ENCODE results near the gene PROM2. TPM values are rescaled to one million over a fixed set of nuclear protein-coding genes. Genes with fewer than 3 reads are reported as not detected.
A peak's percentile ranks its signal among the peaks of the same experiment; 100 is the strongest.
"Not testable (repeated sequence)": the region's sequence is repeated elsewhere in the genome, so short reads cannot be mapped to it uniquely, and the experiment has no call there.

Gene PROM2
- polyA plus RNA-seq, 2 donors = 56.0 to 82.4 TPM

GRCh38 chr2:95242084-95242483 is 32.2 kb upstream of the PROM2 start:
- not testable (repeated sequence) for H3K9me3 ChIP-seq (ENCODE audit: control insufficient read depth in 2 of 2, insufficient read depth in 1 of 2, low read depth in 1 of 2, low read length in 1 of 2); H3K27me3 ChIP-seq (ENCODE audit: control insufficient read depth in 1 of 2, insufficient read depth in 2 of 2, low read length in 2 of 2); H3K4me1 ChIP-seq (ENCODE audit: control insufficient read depth in 2 of 2, insufficient read depth in 2 of 2, low read length in 1 of 2); H3K27ac ChIP-seq (ENCODE audit: low read depth in 2 of 2, low read length in 1 of 2); H3K36me3 ChIP-seq (ENCODE audit: control insufficient read depth in 2 of 2, insufficient read depth in 2 of 2, low read length in 1 of 2); H3K4me3 ChIP-seq (ENCODE audit: low read depth in 1 of 2, low read length in 2 of 2)
- whole genome bisulfite sequencing, 2 donors = 96 to 100% methylated on average over 1 of the region's 1 CpG

GRCh38 chr2:95258271-95258670 is 16.0 kb upstream of the PROM2 start:
- H3K27me3 ChIP-seq (ENCODE audit: control insufficient read depth in 1 of 2, insufficient read depth in 2 of 2, low read length in 2 of 2) = no peaks in the 10 kb centered on the region
- H3K9me3 ChIP-seq (ENCODE audit: control insufficient read depth in 2 of 2, insufficient read depth in 1 of 2, low read depth in 1 of 2, low read length in 1 of 2) = no peaks in the 10 kb centered on the region
- WGBS, 2 donors = 67 to 77% methylated on average over 2 of the region's 2 CpGs
- no peaks in the 10 kb centered on the region for H3K36me3 ChIP-seq (ENCODE audit: control insufficient read depth in 2 of 2, insufficient read depth in 2 of 2, low read length in 1 of 2)
- peaks cover 0 to 20% of the 10 kb centered on the region in 2 donors for H3K4me1 ChIP-seq (ENCODE audit: control insufficient read depth in 2 of 2, insufficient read depth in 2 of 2, low read length in 1 of 2)
- no peak overlapping the region for H3K27ac ChIP-seq (ENCODE audit: low read depth in 2 of 2, low read length in 1 of 2)
- H3K4me3 ChIP-seq (ENCODE audit: low read depth in 1 of 2, low read length in 2 of 2) = no peak overlapping the region

- peak overlapping the region; percentile 82 to 96 for H3K27ac ChIP-seq (ENCODE audit: low read depth in 2 of 2, low read length in 1 of 2)
- H3K27me3 ChIP-seq (ENCODE audit: control insufficient read depth in 1 of 2, insufficient read depth in 2 of 2, low read length in 2 of 2) = no peaks in the 10 kb centered on the region
- WGBS, 2 donors = 62% methylated on average over 8 of the region's 8 CpGs
Observed at GRCh38 chr2:95260028-95261023, 13.9 kb upstream of the PROM2 start.

GRCh38 chr2:95261602-95262001 is 12.6 kb upstream of the PROM2 start:
- Histone ChIP-seq H3K27me3 (ENCODE audit: control insufficient read depth in 1 of 2, insufficient read depth in 2 of 2, low read length in 2 of 2) (no peaks in the 10 kb centered on the region), H3K9me3 (ENCODE audit: control insufficient read depth in 2 of 2, insufficient read depth in 1 of 2, low read depth in 1 of 2, low read length in 1 of 2) (no peaks in the 10 kb centered on the region), H3K4me1 (ENCODE audit: control insufficient read depth in 2 of 2, insufficient read depth in 2 of 2, low read length in 1 of 2) (peaks cover 0 to 20% of the 10 kb centered on the region in 2 donors), H3K27ac (ENCODE audit: low read depth in 2 of 2, low read length in 1 of 2) (no peak overlapping the region), H3K36me3 (ENCODE audit: control insufficient read depth in 2 of 2, insufficient read depth in 2 of 2, low read length in 1 of 2) (no peaks in the 10 kb centered on the region), H3K4me3 (ENCODE audit: low read depth in 1 of 2, low read length in 2 of 2) (no peak overlapping the region)
- WGBS, 2 donors = 62 to 72% methylated on average over 6 of the region's 6 CpGs

More at GRCh38 chr2:95260028-95261023, 13.9 kb upstream of the PROM2 start:
- Histone ChIP-seq H3K36me3 (ENCODE audit: control insufficient read depth in 2 of 2, insufficient read depth in 2 of 2, low read length in 1 of 2) (no peaks in the 10 kb centered on the region), H3K4me1 (ENCODE audit: control insufficient read depth in 2 of 2, insufficient read depth in 2 of 2, low read length in 1 of 2) (peaks cover 0 to 20% of the 10 kb centered on the region in 2 donors), H3K4me3 (ENCODE audit: low read depth in 1 of 2, low read length in 2 of 2) (no peak overlapping the region), H3K9me3 (ENCODE audit: control insufficient read depth in 2 of 2, insufficient read depth in 1 of 2, low read depth in 1 of 2, low read length in 1 of 2) (no peaks in the 10 kb centered on the region)

- H3K36me3 ChIP-seq (ENCODE audit: control insufficient read depth in 2 of 2, insufficient read depth in 2 of 2, low read length in 1 of 2) = no peaks in the 10 kb centered on the region
- H3K9me3 ChIP-seq (ENCODE audit: control insufficient read depth in 2 of 2, insufficient read depth in 1 of 2, low read depth in 1 of 2, low read length in 1 of 2) = no peaks in the 10 kb centered on the region
- H3K4me3 ChIP-seq (ENCODE audit: low read depth in 1 of 2, low read length in 2 of 2) = no peak overlapping the region
- WGBS, 2 donors = 45 to 50% methylated on average over 2 of the region's 2 CpGs
- peaks cover 0 to 20% of the 10 kb centered on the region in 2 donors for H3K4me1 ChIP-seq (ENCODE audit: control insufficient read depth in 2 of 2, insufficient read depth in 2 of 2, low read length in 1 of 2)
- H3K27ac ChIP-seq (ENCODE audit: low read depth in 2 of 2, low read length in 1 of 2) = no peak overlapping the region
- no peaks in the 10 kb centered on the region for H3K27me3 ChIP-seq (ENCODE audit: control insufficient read depth in 1 of 2, insufficient read depth in 2 of 2, low read length in 2 of 2)
Observed at GRCh38 chr2:95262896-95263542, 11.2 kb upstream of the PROM2 start.

- H3K27ac ChIP-seq (ENCODE audit: low read depth in 2 of 2, low read length in 1 of 2) = no peak overlapping the region
- H3K4me1 ChIP-seq (ENCODE audit: control insufficient read depth in 2 of 2, insufficient read depth in 2 of 2, low read length in 1 of 2) = peaks cover 0 to 14% of the 10 kb centered on the region in 2 donors
- 45 to 54% methylated on average over 6 of the region's 6 CpGs for WGBS, 2 donors
- H3K36me3 ChIP-seq (ENCODE audit: control insufficient read depth in 2 of 2, insufficient read depth in 2 of 2, low read length in 1 of 2) = no peaks in the 10 kb centered on the region
- H3K4me3 ChIP-seq (ENCODE audit: low read depth in 1 of 2, low read length in 2 of 2) = no peak overlapping the region
- H3K27me3 ChIP-seq (ENCODE audit: control insufficient read depth in 1 of 2, insufficient read depth in 2 of 2, low read length in 2 of 2) = no peaks in the 10 kb centered on the region
- H3K9me3 ChIP-seq (ENCODE audit: control insufficient read depth in 2 of 2, insufficient read depth in 1 of 2, low read depth in 1 of 2, low read length in 1 of 2) = no peaks in the 10 kb centered on the region
Observed at GRCh38 chr2:95264624-95265023, 9.6 kb upstream of the PROM2 start.

- WGBS, 2 donors = 82 to 84% methylated on average over 4 of the region's 4 CpGs
- H3K4me1 ChIP-seq (ENCODE audit: control insufficient read depth in 2 of 2, insufficient read depth in 2 of 2, low read length in 1 of 2) = peaks cover 0 to 9% of the 10 kb centered on the region in 2 donors
- H3K27ac ChIP-seq (ENCODE audit: low read depth in 2 of 2, low read length in 1 of 2) = no peak overlapping the region
- no peaks in the 10 kb centered on the region for H3K9me3 ChIP-seq (ENCODE audit: control insufficient read depth in 2 of 2, insufficient read depth in 1 of 2, low read depth in 1 of 2, low read length in 1 of 2)
- H3K27me3 ChIP-seq (ENCODE audit: control insufficient read depth in 1 of 2, insufficient read depth in 2 of 2, low read length in 2 of 2) = no peaks in the 10 kb centered on the region
- no peak overlapping the region for H3K4me3 ChIP-seq (ENCODE audit: low read depth in 1 of 2, low read length in 2 of 2)
- H3K36me3 ChIP-seq (ENCODE audit: control insufficient read depth in 2 of 2, insufficient read depth in 2 of 2, low read length in 1 of 2) = no peaks in the 10 kb centered on the region
Observed at GRCh38 chr2:95265182-95265581, 9.1 kb upstream of the PROM2 start.

GRCh38 chr2:95266781-95267430 is 7.3 kb upstream of the PROM2 start:
- Histone ChIP-seq H3K36me3 (ENCODE audit: control insufficient read depth in 2 of 2, insufficient read depth in 2 of 2, low read length in 1 of 2) (no peaks in the 10 kb centered on the region), H3K4me3 (ENCODE audit: low read depth in 1 of 2, low read length in 2 of 2) (no peak overlapping the region), H3K9me3 (ENCODE audit: control insufficient read depth in 2 of 2, insufficient read depth in 1 of 2, low read depth in 1 of 2, low read length in 1 of 2) (no peaks in the 10 kb centered on the region), H3K27me3 (ENCODE audit: control insufficient read depth in 1 of 2, insufficient read depth in 2 of 2, low read length in 2 of 2) (no peaks in the 10 kb centered on the region), H3K27ac (ENCODE audit: low read depth in 2 of 2, low read length in 1 of 2) (no peak overlapping the region), H3K4me1 (ENCODE audit: control insufficient read depth in 2 of 2, insufficient read depth in 2 of 2, low read length in 1 of 2) (peaks cover 0 to 2% of the 10 kb centered on the region in 2 donors)
- whole genome bisulfite sequencing, 2 donors = 74 to 79% methylated on average over 10 of the region's 10 CpGs

GRCh38 chr2:95267458-95268210 is 6.6 kb upstream of the PROM2 start:
- Histone ChIP-seq H3K4me1 (ENCODE audit: control insufficient read depth in 2 of 2, insufficient read depth in 2 of 2, low read length in 1 of 2) (peaks cover 0 to 2% of the 10 kb centered on the region in 2 donors), H3K36me3 (ENCODE audit: control insufficient read depth in 2 of 2, insufficient read depth in 2 of 2, low read length in 1 of 2) (no peaks in the 10 kb centered on the region), H3K4me3 (ENCODE audit: low read depth in 1 of 2, low read length in 2 of 2) (no peak overlapping the region), H3K27ac (ENCODE audit: low read depth in 2 of 2, low read length in 1 of 2) (no peak overlapping the region), H3K27me3 (ENCODE audit: control insufficient read depth in 1 of 2, insufficient read depth in 2 of 2, low read length in 2 of 2) (no peaks in the 10 kb centered on the region), H3K9me3 (ENCODE audit: control insufficient read depth in 2 of 2, insufficient read depth in 1 of 2, low read depth in 1 of 2, low read length in 1 of 2) (no peaks in the 10 kb centered on the region)
- WGBS, 2 donors = 82 to 86% methylated on average over 11 of the region's 11 CpGs
